HEK293 (cell line): ENCODE measurements around the gene DNAJC12.

Experiments used
- EGR2 ChIP-seq: fragments of 450-650 bp; formaldehyde crosslinking; IDR thresholded peaks from 2 replicates; pipeline ENCODE4 v1.5.1; 2016; ENCODE audit warnings: low read depth, missing biosample characterization, missing genetic modification characterization
- KLF1 ChIP-seq: fragments of 450-650 bp; formaldehyde crosslinking; IDR thresholded peaks from 2 replicates; pipeline ENCODE4 v1.5.1; 2016; ENCODE audit warnings: missing biosample characterization, missing genetic modification characterization
- SALL2 ChIP-seq: fragments of 450-650 bp; formaldehyde crosslinking; IDR thresholded peaks from 2 replicates; pipeline ENCODE4 v1.5.0; 2017; ENCODE audit warnings: missing biosample characterization, mild to moderate bottlenecking, missing genetic modification characterization, borderline replicate concordance
- ZBTB7A ChIP-seq: fragments of 450-650 bp; formaldehyde crosslinking; IDR thresholded peaks from 2 replicates; pipeline ENCODE4 v1.5.1; 2016; ENCODE audit warnings: low read depth, missing biosample characterization, missing genetic modification characterization
- ZFP3 ChIP-seq: fragments of 450-650 bp; formaldehyde crosslinking; IDR thresholded peaks from 2 replicates; pipeline ENCODE4 v1.5.1; 2016; ENCODE audit warnings: low read depth, missing biosample characterization, missing genetic modification characterization
- ZNF121 ChIP-seq: fragments of 450-650 bp; formaldehyde crosslinking; IDR thresholded peaks from 2 replicates; pipeline ENCODE4 v1.5.1; 2016; ENCODE audit warnings: missing biosample characterization, missing genetic modification characterization
- ZNF155 ChIP-seq: fragments of 450-650 bp; formaldehyde crosslinking; IDR thresholded peaks from 2 replicates; pipeline ENCODE4 v1.5.1; 2016; ENCODE audit warnings: missing biosample characterization, missing genetic modification characterization
- ZNF19 ChIP-seq: fragments of 450-650 bp; formaldehyde crosslinking; IDR thresholded peaks from 2 replicates; pipeline ENCODE4; 2016; ENCODE audit warnings: missing biosample characterization, missing genetic modification characterization, low read depth
- ZNF2 ChIP-seq: fragments of 450-650 bp; formaldehyde crosslinking; IDR thresholded peaks from 2 replicates; pipeline ENCODE4 v1.5.1; 2016; ENCODE audit warnings: missing biosample characterization, missing genetic modification characterization
- ZNF24 ChIP-seq: fragments of 450-650 bp; formaldehyde crosslinking; IDR thresholded peaks from 2 replicates; pipeline ENCODE4 v1.5.1; 2016; ENCODE audit warnings: missing biosample characterization, missing genetic modification characterization
- ZNF354C ChIP-seq: fragments of 450-650 bp; formaldehyde crosslinking; IDR thresholded peaks from 2 replicates; pipeline ENCODE4 v1.5.1; 2016; ENCODE audit warnings: missing biosample characterization, missing genetic modification characterization, low read depth, borderline replicate concordance
- ZNF366 ChIP-seq: fragments of 450-650 bp; formaldehyde crosslinking; conservative IDR thresholded peaks from 2 replicates; pipeline ENCODE4 v1.5.1; 2016; ENCODE audit warnings: missing biosample characterization, missing genetic modification characterization
- ZNF391 ChIP-seq: fragments of 450-650 bp; formaldehyde crosslinking; IDR thresholded peaks from 2 replicates; pipeline ENCODE4 v1.5.1; 2016; ENCODE audit warnings: low read depth, missing biosample characterization, missing genetic modification characterization, borderline replicate concordance
- ZNF473 ChIP-seq: fragments of 450-650 bp; formaldehyde crosslinking; IDR thresholded peaks from 2 replicates; pipeline ENCODE4 v1.5.1; 2017; ENCODE audit warnings: missing biosample characterization, missing genetic modification characterization
- ZNF544 ChIP-seq: fragments of 450-650 bp; formaldehyde crosslinking; IDR thresholded peaks from 2 replicates; pipeline ENCODE4 v1.5.0; 2017; ENCODE audit warnings: missing biosample characterization, missing genetic modification characterization
- ZNF558 ChIP-seq: fragments of 450-650 bp; formaldehyde crosslinking; IDR thresholded peaks from 2 replicates; pipeline ENCODE4 v1.5.1; 2016; ENCODE audit warnings: missing biosample characterization, missing genetic modification characterization
- ZNF585B ChIP-seq: fragments of 450-650 bp; formaldehyde crosslinking; IDR thresholded peaks from 2 replicates; pipeline ENCODE4 v1.5.1; 2016; ENCODE audit warnings: missing biosample characterization, missing genetic modification characterization
- ZNF621 ChIP-seq: fragments of 450-650 bp; formaldehyde crosslinking; IDR thresholded peaks from 2 replicates; pipeline ENCODE4 v1.5.1; 2017; ENCODE audit warnings: missing biosample characterization, missing genetic modification characterization
- ZNF747 ChIP-seq: fragments of 450-650 bp; formaldehyde crosslinking; IDR thresholded peaks from 2 replicates; pipeline ENCODE4 v1.5.1; 2016; ENCODE audit warnings: missing biosample characterization, missing genetic modification characterization
- ZSCAN30 ChIP-seq: fragments of 450-650 bp; IDR thresholded peaks from 2 replicates; pipeline ENCODE4 v1.5.1; 2018; ENCODE audit warnings: missing biosample characterization, mild to moderate bottlenecking, missing genetic modification characterization, moderate library complexity
- TF ChIP-seq, protein P1 (sequence below): fragments of 450-650 bp; formaldehyde crosslinking; IDR thresholded peaks from 2 replicates; pipeline ENCODE4 v1.5.1; 2016; ENCODE audit warnings: missing biosample characterization, missing genetic modification characterization, low read depth
- TF ChIP-seq, protein P2 (sequence below): fragments of 450-650 bp; formaldehyde crosslinking; IDR thresholded peaks from 2 replicates; pipeline ENCODE4 v1.5.1; 2016; ENCODE audit warnings: missing biosample characterization, missing genetic modification characterization
- TF ChIP-seq, protein P3 (sequence below): fragments of 450-650 bp; formaldehyde crosslinking; IDR thresholded peaks from 2 replicates; pipeline ENCODE4 v1.5.1; 2016; ENCODE audit warnings: missing biosample characterization, missing genetic modification characterization
- TF ChIP-seq, protein P4 (sequence below): fragments of 450-650 bp; formaldehyde crosslinking; conservative IDR thresholded peaks from 2 replicates; pipeline ENCODE4 v1.5.1; 2016; ENCODE audit warnings: low read depth, missing biosample characterization, missing genetic modification characterization
- TF ChIP-seq, protein P5 (sequence below): fragments of 450-650 bp; formaldehyde crosslinking; IDR thresholded peaks from 2 replicates; pipeline ENCODE4 v1.5.1; 2016; ENCODE audit warnings: missing biosample characterization, missing genetic modification characterization, borderline replicate concordance
- TF ChIP-seq, protein P6 (sequence below): fragments of 450-650 bp; formaldehyde crosslinking; IDR thresholded peaks from 2 replicates; pipeline ENCODE4 v1.5.1; 2016; ENCODE audit warnings: missing biosample characterization, missing genetic modification characterization, low read depth

Gene DNAJC12

DNA sequence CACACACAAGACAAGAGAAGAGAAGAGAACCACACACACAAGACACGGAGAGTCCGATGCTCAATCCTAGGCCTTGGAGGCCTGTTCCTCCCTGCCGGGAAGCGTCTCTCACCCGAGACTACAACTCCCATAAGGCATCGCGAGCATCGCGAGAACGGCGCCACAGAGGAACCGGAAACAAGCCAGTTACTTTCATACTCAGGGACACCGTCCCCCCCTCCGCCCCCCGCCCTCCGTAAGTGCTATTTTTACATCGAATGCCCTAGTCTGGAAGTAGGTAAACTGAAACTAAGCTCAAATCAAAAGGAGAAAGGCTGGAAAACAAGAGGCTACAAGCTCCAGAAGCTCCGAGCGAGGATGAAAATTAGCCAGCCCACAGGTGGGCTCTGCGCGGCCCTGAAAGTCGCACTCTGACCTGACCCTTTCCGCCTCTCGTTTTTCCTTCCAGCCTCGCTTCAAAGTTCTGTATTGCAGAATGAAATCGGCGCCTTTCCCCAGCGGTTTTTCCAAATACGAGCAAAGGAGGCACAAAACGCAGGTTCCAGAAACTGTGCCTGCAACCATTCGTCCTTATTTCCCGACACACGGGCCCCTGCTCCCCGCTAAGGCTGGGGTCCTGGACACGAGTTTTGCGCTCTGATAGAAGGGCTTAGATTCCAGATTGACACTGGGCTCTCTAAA, 11.5 kb upstream of the DNAJC12 start (continued):
- TF ChIP-seq, protein P1, sequence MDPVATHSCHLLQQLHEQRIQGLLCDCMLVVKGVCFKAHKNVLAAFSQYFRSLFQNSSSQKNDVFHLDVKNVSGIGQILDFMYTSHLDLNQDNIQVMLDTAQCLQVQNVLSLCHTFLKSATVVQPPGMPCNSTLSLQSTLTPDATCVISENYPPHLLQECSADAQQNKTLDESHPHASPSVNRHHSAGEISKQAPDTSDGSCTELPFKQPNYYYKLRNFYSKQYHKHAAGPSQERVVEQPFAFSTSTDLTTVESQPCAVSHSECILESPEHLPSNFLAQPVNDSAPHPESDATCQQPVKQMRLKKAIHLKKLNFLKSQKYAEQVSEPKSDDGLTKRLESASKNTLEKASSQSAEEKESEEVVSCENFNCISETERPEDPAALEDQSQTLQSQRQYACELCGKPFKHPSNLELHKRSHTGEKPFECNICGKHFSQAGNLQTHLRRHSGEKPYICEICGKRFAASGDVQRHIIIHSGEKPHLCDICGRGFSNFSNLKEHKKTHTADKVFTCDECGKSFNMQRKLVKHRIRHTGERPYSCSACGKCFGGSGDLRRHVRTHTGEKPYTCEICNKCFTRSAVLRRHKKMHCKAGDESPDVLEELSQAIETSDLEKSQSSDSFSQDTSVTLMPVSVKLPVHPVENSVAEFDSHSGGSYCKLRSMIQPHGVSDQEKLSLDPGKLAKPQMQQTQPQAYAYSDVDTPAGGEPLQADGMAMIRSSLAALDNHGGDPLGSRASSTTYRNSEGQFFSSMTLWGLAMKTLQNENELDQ (tag by site-specific recombination), result no peak
- no peak for TF ChIP-seq ZNF354C (tag by site-specific recombination)
- TF ChIP-seq ZNF121 (tag by site-specific recombination), result no peak
- no peak for TF ChIP-seq ZNF19 (tag by site-specific recombination)
- TF ChIP-seq ZNF24 (tag by site-specific recombination), result peak; percentile 44; the same call in 1 of the 2 replicates
- no peak for TF ChIP-seq ZNF473 (tag by site-specific recombination)
- TF ChIP-seq ZNF391 (tag by site-specific recombination), result no peak
- TF ChIP-seq, protein P2, sequence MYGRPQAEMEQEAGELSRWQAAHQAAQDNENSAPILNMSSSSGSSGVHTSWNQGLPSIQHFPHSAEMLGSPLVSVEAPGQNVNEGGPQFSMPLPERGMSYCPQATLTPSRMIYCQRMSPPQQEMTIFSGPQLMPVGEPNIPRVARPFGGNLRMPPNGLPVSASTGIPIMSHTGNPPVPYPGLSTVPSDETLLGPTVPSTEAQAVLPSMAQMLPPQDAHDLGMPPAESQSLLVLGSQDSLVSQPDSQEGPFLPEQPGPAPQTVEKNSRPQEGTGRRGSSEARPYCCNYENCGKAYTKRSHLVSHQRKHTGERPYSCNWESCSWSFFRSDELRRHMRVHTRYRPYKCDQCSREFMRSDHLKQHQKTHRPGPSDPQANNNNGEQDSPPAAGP (tag by site-specific recombination), result no peak
- TF ChIP-seq SALL2 (tag by site-specific recombination), result no peak
- TF ChIP-seq ZNF366 (tag by site-specific recombination), result peak; percentile 47; the same call in 1 of the 2 replicates
- TF ChIP-seq, protein P3, sequence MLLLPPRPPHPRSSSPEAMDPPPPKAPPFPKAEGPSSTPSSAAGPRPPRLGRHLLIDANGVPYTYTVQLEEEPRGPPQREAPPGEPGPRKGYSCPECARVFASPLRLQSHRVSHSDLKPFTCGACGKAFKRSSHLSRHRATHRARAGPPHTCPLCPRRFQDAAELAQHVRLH (tag by site-specific recombination), result peak; percentile 74; the same call in 1 of the 2 replicates
- peak; percentile 50; the same call in 1 of the 2 replicates for TF ChIP-seq ZNF558 (tag by site-specific recombination)
- TF ChIP-seq, protein P4, sequence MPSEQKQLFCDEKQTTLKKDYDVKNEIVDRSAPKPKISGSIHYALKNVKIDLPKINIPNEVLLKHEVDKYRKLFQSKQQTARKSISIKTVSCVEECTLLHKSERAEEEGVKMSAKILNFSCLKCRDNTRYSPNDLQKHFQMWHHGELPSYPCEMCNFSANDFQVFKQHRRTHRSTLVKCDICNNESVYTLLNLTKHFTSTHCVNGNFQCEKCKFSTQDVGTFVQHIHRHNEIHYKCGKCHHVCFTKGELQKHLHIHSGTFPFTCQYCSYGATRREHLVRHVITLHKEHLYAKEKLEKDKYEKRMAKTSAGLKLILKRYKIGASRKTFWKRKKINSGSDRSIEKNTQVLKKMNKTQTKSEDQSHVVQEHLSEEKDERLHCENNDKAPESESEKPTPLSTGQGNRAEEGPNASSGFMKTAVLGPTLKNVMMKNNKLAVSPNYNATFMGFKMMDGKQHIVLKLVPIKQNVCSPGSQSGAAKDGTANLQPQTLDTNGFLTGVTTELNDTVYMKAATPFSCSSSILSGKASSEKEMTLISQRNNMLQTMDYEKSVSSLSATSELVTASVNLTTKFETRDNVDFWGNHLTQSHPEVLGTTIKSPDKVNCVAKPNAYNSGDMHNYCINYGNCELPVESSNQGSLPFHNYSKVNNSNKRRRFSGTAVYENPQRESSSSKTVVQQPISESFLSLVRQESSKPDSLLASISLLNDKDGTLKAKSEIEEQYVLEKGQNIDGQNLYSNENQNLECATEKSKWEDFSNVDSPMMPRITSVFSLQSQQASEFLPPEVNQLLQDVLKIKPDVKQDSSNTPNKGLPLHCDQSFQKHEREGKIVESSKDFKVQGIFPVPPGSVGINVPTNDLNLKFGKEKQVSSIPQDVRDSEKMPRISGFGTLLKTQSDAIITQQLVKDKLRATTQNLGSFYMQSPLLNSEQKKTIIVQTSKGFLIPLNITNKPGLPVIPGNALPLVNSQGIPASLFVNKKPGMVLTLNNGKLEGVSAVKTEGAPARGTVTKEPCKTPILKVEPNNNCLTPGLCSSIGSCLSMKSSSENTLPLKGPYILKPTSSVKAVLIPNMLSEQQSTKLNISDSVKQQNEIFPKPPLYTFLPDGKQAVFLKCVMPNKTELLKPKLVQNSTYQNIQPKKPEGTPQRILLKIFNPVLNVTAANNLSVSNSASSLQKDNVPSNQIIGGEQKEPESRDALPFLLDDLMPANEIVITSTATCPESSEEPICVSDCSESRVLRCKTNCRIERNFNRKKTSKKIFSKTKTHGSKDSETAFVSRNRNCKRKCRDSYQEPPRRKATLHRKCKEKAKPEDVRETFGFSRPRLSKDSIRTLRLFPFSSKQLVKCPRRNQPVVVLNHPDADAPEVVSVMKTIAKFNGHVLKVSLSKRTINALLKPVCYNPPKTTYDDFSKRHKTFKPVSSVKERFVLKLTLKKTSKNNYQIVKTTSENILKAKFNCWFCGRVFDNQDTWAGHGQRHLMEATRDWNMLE (tag by site-specific recombination), result peak; percentile 98
- no peak for TF ChIP-seq ZFP3 (tag by site-specific recombination)
- TF ChIP-seq, protein P5, sequence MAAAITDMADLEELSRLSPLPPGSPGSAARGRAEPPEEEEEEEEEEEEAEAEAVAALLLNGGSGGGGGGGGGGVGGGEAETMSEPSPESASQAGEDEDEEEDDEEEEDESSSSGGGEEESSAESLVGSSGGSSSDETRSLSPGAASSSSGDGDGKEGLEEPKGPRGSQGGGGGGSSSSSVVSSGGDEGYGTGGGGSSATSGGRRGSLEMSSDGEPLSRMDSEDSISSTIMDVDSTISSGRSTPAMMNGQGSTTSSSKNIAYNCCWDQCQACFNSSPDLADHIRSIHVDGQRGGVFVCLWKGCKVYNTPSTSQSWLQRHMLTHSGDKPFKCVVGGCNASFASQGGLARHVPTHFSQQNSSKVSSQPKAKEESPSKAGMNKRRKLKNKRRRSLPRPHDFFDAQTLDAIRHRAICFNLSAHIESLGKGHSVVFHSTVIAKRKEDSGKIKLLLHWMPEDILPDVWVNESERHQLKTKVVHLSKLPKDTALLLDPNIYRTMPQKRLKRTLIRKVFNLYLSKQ (tag by site-specific recombination), result no peak
- no peak for TF ChIP-seq ZNF747
- no peak for TF ChIP-seq ZBTB7A (tag by site-specific recombination)
- TF ChIP-seq ZNF2 (tag by site-specific recombination), result peak; percentile 23; the same call in 1 of the 2 replicates
- no peak for TF ChIP-seq ZSCAN30
- TF ChIP-seq KLF1 (tag by site-specific recombination), result no peak
- TF ChIP-seq, protein P6, sequence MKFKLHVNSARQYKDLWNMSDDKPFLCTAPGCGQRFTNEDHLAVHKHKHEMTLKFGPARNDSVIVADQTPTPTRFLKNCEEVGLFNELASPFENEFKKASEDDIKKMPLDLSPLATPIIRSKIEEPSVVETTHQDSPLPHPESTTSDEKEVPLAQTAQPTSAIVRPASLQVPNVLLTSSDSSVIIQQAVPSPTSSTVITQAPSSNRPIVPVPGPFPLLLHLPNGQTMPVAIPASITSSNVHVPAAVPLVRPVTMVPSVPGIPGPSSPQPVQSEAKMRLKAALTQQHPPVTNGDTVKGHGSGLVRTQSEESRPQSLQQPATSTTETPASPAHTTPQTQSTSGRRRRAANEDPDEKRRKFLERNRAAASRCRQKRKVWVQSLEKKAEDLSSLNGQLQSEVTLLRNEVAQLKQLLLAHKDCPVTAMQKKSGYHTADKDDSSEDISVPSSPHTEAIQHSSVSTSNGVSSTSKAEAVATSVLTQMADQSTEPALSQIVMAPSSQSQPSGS, result no peak
- no peak for TF ChIP-seq ZNF155 (tag by site-specific recombination)
- TF ChIP-seq ZNF621, result no peak
- 0 out of 2 replicates have a peak, but pooled peaks have one; percentile 6 for TF ChIP-seq EGR2 (tag by site-specific recombination)
- TF ChIP-seq ZNF544 (tag by site-specific recombination), result no peak
- TF ChIP-seq ZNF585B (tag by site-specific recombination), result no peak
